ENCODE measurements around the gene MARK1. TPM values are rescaled to one million over a fixed set of nuclear protein-coding genes. Genes with fewer than 3 reads are reported as not detected.

MARK1 gene
- polyA plus RNA-seq, 4 donors, result 8.4 to 11.2 (median 10.8) TPM

DNA sequence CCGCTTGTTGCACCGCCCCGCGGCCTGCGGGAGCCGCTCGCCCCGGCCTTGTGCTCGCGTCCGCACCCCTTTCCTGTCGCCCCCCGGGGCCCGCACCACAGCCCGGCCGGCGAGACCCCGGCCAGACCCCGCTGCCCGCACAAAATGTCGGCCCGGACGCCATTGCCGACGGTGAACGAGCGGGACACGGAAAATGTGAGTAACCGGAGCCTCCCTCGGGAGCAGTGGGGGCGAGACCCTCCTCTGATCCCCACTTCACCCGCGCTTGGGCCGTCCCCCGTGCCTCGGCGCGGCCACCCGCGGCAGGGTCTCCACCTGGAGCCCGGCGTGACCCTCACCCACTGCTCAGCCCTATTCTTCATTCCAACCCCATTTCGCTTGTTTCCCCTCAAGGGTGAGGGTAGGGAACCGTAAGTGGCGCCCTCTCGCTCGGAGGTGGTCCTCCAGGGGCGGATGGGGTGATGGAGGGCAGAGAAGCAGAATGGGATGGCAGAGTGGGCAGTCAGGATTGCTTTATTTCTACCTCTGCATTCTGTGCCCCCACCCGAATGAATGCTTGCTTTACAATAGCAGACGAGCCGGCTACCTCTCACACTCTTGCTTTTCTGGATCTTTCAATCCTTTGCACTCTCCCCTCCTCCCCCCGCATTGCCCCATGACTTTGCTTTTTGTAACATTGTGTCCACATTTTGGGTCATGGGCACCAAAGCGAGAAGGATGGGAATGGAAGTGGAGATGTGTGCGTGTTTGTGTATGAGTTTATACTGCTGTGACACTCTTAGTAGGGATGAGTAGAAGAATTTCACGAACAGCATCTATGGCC is 954 bp downstream of the MARK1 start:
- peak in 2 of 4 donors; percentile 22 to 25 for DNase-seq (ENCODE audit: low read depth in 4 of 4, low spot score in 3 of 4)

DNA sequence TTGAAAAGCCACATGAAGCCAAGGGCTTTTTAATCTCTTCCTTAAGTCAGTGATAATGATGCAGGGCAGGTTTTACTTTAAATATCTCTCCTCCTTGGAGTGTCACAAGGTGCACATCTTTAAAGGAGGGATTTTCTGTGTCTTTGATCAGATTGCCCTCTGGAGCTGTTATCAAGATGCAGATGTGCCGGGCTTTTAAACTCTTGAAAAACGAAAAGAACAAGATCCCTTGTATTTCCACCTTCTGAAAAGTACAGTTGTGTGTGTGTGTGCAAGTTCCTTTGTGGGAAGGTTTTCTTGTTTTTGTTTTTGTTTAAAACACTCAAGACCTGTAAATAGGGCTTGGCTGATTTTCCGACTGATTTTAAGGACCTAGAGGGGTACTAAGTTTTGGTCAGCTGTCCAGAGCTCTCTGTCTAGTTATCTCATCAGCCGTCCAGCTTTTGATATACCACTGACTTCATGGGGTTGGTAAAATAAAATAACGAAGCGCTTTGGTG is 1.6 kb downstream of the MARK1 start:
- DNase-seq (ENCODE audit: low read depth in 4 of 4, low spot score in 3 of 4), result peak in 1 of 4 donors; percentile 11

DNA sequence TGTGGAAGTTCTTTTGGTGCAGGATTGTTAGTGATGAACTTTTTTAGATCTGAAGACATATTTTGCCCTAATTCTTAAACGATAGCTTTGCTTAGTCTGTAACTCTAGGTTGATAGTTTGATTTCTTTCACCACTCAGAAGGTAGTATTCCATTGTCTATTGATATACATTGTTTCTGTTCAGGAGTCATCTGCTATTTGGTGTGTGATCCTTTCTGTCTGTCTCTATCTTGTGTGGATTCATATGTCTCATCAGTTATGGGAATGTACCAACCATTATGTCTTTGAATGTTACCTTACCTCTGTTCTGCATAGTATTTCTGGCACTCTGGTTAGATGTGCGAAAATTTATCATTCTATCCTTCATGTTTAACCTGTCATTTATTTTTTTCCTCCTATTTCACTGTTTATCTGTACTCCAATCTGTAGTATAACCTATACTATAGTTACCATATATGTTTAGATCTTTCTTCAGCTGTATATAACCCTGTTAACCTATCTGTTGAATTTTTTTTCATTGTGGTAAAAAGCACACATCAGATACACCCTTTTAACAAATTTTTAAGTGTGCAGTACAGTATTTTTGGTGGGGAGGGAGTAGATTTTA is 5.7 kb downstream of the MARK1 start:
- no peak for DNase-seq (ENCODE audit: low read depth in 4 of 4, low spot score in 3 of 4)

DNA sequence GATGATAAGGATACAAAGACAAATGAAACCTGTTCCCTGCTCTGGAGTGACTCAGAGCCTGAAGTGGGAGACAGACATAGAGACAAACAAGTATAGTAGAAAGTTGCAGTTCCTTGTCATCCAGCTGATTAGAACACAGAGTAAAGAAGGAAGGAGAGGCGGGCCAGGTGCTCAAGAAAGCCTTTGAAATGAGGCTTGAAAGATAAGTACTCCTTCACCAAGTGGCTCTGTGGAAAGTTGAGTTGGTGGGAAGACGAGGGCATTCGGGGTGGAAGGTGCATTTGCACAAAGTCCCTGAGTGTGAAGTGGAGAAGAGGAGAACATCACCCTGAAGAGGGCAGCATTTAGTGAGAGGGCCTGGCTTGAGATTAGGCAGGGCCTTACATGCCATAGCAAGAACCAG is 17.0 kb downstream of the MARK1 start:
- no peak for DNase-seq (ENCODE audit: low read depth in 4 of 4, low spot score in 3 of 4)

DNA sequence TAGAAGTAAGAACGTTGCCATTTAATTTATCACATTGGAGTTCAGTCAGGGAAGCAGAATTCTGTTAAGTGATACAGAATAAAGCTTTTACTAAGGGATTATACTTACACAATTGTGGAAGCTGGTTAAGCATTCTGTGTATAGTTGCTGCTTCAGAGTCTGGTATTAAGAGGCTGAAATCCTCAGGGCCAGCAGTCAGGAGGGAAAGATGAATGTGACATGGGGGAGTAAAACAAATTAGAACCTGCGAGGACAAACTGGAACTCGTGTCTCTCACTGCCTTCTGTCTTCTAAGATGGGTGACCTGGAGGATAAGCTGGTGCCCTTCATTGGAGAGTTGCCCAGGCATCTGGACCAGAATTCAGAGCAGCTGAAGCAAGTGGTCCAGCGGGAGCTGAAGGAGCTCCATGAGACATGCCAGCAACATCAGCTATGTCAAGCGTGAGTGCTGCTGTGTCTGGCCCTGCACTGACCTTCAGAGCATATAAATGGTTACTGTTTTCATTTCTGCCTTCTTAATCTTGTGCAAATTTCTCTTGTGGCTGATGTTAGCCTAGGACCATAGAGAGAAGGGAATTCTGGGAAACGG is 23.0 kb downstream of the MARK1 start:
- no peak for DNase-seq (ENCODE audit: low read depth in 4 of 4, low spot score in 3 of 4)

DNA sequence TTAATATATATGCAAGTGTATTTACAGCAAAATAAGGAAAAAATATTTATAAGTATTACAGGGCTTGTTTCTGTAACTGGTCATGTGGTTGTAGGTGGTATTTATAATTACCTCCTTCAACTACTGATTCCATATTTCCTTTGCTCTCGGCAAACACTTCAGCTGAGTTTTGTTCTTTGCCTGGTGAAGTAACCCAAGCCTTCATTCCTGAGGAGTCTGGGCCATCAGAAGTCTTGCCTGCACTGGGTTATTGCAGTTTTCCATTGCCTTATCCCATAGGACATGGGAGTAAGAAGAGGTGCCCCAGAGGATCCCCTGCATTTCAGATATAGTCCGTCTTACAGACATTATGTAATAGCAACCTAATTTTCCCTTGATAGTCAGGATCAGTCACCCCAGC is 23.8 kb downstream of the MARK1 start:
- no peak for DNase-seq (ENCODE audit: low read depth in 4 of 4, low spot score in 3 of 4)

DNA sequence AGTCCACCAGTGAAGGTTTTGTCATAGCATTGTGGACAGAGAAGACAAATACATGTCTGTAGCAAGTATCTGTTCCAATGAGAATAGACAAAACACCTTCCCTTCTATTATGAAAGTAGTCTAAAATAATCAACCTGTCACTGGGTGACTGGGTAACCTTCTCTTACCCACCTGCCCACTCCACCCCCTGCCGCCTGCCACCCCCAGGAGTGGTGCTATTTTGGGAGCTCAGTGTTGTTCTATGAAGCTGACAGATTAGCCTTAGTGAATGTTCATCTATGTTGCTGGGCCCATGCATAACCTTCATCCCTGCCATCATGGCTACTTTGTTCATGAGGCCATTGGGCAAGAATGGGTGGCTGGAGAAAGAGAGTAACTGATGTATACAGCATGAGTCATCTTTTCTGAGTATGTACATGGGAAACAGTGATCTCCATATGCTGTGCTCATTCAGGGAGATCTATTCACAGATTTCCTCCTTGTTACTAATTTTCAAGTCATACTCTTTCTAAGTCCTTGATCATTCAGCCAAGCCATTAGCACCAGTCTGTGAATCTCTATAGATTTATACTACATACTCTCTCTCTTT is 24.8 kb downstream of the MARK1 start:
- no peak for DNase-seq (ENCODE audit: low read depth in 4 of 4, low spot score in 3 of 4)

DNA sequence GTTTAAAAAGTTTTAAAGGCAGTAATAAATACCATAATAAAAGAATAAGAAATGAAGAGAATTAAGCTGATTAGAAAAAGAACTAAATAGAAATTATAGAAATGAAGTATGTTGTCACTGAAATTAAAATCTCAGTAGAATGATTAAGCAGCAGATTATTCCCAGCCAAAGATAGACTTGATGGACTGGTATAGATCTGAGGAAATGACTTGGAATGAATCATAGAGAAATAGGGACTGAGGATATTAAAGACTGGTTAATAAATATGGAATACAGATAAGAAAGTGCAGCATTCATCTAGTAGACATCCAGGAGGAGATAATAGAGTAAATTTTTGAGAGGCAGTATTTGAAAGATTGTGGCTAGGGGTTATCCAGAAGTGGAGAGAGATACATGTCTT is 28.7 kb downstream of the MARK1 start:
- DNase-seq (ENCODE audit: low read depth in 4 of 4, low spot score in 3 of 4), result no peak

GRCh38 chr1:220563564-220563963 is 35.6 kb downstream of the MARK1 start:
- DNase-seq (ENCODE audit: low read depth in 4 of 4, low spot score in 3 of 4), result no peak

DNA sequence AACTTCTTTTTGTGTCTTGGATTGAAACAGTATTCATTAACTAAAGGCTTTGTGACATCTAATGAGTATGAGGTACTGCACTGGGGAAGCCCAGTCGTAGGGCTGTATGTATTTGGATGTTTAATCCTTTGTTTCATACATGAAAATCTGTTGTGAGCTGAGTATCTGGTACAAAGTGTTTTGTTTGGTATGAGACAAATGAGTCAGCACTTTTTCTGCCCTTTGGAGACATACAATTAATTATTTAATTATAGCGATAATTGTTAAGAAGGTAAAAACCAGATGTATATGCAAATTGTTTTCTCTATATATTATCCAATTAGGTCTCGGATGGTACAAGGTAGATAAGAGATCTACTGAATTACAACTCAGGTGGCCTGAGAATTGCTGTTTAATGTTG is 36.3 kb downstream of the MARK1 start:
- no peak for DNase-seq (ENCODE audit: low read depth in 4 of 4, low spot score in 3 of 4)

GRCh38 chr1:220565670-220566069 is 37.7 kb downstream of the MARK1 start:
- no peak for DNase-seq (ENCODE audit: low read depth in 4 of 4, low spot score in 3 of 4)

DNA sequence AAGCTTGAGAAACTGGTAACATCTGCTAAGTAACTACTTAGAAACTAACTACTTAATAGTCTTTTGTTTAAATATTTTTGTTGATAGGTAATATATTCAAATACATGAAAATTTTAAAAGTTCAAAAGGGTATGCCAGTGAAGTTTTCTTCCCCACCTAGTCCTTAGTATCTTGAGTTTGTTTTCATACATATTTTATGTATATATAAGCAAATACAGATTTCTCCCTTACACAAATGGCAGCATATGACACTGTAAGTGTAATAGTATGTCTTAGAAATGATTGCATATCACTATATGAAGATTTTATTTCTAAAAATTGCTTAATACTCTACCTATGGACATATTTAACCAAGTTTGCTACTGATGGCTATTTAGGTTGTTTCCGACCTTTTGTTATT is 38.9 kb downstream of the MARK1 start:
- no peak for DNase-seq (ENCODE audit: low read depth in 4 of 4, low spot score in 3 of 4)

GRCh38 chr1:220572416-220572815 is 44.5 kb downstream of the MARK1 start:
- DNase-seq (ENCODE audit: low read depth in 4 of 4, low spot score in 3 of 4), result no peak

GRCh38 chr1:220573836-220574235 is 45.9 kb downstream of the MARK1 start:
- DNase-seq (ENCODE audit: low read depth in 4 of 4, low spot score in 3 of 4), result no peak

DNA sequence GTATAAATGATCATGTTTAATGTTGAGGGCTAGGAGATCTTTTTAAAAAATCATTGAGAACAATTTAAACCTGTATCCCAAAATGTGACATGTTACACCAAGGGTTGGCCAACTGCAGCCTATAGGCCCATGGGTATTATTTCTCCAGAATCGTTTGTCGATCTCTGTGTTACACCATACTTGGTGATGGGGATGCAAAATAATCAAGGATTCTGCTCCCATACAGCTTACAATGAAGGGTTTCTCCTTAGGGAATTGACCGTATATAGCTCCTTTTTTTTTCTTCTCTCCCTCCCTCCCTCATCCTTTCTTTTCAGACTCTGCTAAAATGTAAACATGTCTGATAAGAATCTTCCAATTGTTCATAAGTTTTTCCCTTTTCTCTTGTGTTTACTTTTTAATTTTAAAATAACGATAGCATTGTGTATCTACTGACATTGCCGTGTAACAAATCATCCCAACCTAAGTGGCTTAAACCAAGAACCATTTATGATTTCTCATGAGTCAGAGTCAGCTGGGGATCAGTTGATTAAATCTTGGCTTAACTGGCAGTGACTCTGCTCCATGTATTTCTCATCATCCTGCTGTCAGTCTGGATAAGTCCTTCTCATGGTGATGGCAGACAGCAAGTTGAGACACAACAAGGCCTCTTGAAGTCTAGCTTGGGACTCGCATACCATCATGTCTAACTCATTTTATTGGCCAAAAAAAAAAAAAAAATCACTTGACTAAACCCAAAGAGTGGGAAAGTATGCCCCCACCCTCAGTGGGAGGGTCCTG is 48.0 kb downstream of the MARK1 start:
- DNase-seq (ENCODE audit: low read depth in 4 of 4, low spot score in 3 of 4), result no peak

- no peak for DNase-seq (ENCODE audit: low read depth in 4 of 4, low spot score in 3 of 4)
These were observed 50.0 kb downstream of the MARK1 start for GRCh38 chr1:220577926-220578325.

- DNase-seq (ENCODE audit: low read depth in 4 of 4, low spot score in 3 of 4), result no peak
These were observed 51.4 kb downstream of the MARK1 start for GRCh38 chr1:220579317-220579716.

- no peak for DNase-seq (ENCODE audit: low read depth in 4 of 4, low spot score in 3 of 4)
These were observed 64.8 kb downstream of the MARK1 start for GRCh38 chr1:220592714-220593113.

DNA sequence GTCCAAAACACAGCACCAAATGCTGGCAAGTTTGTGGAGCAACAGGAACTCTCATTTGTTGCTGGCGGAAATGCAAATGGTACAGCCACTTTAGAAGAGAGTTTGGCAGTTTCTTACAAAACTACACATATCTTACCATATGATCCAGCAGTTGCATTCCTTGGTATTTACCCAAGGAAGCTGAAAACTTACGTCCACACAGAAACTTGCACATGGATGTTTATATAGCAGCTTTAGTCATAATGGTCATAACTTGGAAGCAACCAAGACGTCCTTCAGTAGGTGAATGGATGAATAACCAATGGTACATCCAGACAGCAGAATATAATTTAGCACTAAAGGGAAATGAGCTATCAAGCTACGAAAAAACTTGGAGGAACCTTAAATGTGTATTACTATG is 66.4 kb downstream of the MARK1 start:
- DNase-seq (ENCODE audit: low read depth in 4 of 4, low spot score in 3 of 4), result no peak

GRCh38 chr1:220595179-220595578 is 67.2 kb downstream of the MARK1 start:
- no peak for DNase-seq (ENCODE audit: low read depth in 4 of 4, low spot score in 3 of 4)

DNA sequence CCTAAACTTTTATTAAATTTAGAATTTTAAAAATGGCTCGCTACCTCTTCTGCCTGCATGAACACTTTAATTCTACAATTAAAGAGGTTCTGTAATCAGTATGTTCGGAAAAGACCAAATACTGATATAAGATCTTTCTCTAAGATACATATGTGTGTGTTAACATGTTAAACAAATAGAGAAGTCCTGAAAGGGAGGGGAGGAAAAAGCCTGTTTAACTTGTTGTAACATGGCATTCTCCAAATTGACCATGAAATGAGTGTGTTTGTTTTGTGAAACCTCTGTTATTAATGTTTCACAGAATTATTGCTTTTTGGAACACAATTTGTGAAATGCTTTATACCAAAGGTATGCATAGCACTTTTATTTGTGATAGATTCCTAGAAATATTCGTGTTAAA is 77.0 kb downstream of the MARK1 start:
- no peak for DNase-seq (ENCODE audit: low read depth in 4 of 4, low spot score in 3 of 4)
